DOHH2 (cell line): ENCODE data around the gene PTPRK.

Experiments
- H3F3A ChIP-seq: fragments of 200-600 bp; sonication (generic), shearing (Covaris generic); 2 replicates; pipeline ENCODE4 v1.6.0; 2016; ENCODE audit warnings: antibody characterized with exemption, mild to moderate bottlenecking; ENCODE audit not compliant: control insufficient read depth, insufficient read depth
- H3K27ac ChIP-seq: fragments of 200-600 bp; sonication (generic); 2 replicates; pipeline ENCODE4 v1.5.1; 2014; ENCODE audit warnings: low read depth, mild to moderate bottlenecking, low read length, moderate library complexity
- H3K27me3 ChIP-seq: fragments of 200-600 bp; sonication (generic); 2 replicates; pipeline ENCODE4 v1.6.1; 2014; ENCODE audit warnings: mild to moderate bottlenecking, low read length, mixed read lengths; ENCODE audit not compliant: control insufficient read depth
- H3K36me3 ChIP-seq: fragments of 200-600 bp; sonication (generic); 2 replicates; pipeline ENCODE4 v1.6.1; 2014; ENCODE audit warnings: mild to moderate bottlenecking, low read length, moderate library complexity, mixed read lengths; ENCODE audit not compliant: control insufficient read depth
- H3K4me1 ChIP-seq: fragments of 200-600 bp; sonication (generic); 2 replicates; pipeline ENCODE4 v1.6.1; 2014; ENCODE audit warnings: mild to moderate bottlenecking, low read length, mixed read lengths; ENCODE audit not compliant: control insufficient read depth
- H3K4me2 ChIP-seq: fragments of 200-600 bp; sonication (generic); 2 replicates; pipeline ENCODE4 v1.6.0; 2014; ENCODE audit warnings: mild to moderate bottlenecking, low read length, moderate library complexity
- H3K4me3 ChIP-seq: fragments of 200-600 bp; sonication (generic); 2 replicates; pipeline ENCODE4 v1.5.1; 2014; ENCODE audit warnings: mild to moderate bottlenecking, low read length, mixed read lengths
- H3K79me2 ChIP-seq: fragments of 200-600 bp; sonication (generic); 2 replicates; pipeline ENCODE4 v1.6.1; 2014; ENCODE audit warnings: mild to moderate bottlenecking, low read length, mixed read lengths; ENCODE audit not compliant: control insufficient read depth
- H3K9me2 ChIP-seq: fragments of 200-600 bp; sonication (generic); replicated peaks from 2 replicates; pipeline ENCODE4 v1.6.1; 2014; ENCODE audit warnings: mild to moderate bottlenecking, low read length, mixed read lengths; ENCODE audit not compliant: control insufficient read depth
- H3K9me3 ChIP-seq: fragments of 200-600 bp; sonication (generic); 2 replicates; pipeline ENCODE4 v1.6.1; 2014; ENCODE audit warnings: antibody characterized with exemption, low read length, mixed read lengths; ENCODE audit not compliant: control insufficient read depth, insufficient read depth
- H4K20me1 ChIP-seq: fragments of 200-600 bp; sonication (generic); 2 replicates; pipeline ENCODE4 v1.6.0; 2014; ENCODE audit warnings: low read depth, mild to moderate bottlenecking, antibody characterized with exemption, low read length, moderate library complexity; ENCODE audit not compliant: control insufficient read depth, insufficient read depth
- CTCF ChIP-seq: fragments of 200-600 bp; sonication (generic); IDR thresholded peaks from one replicate; pipeline ENCODE4 v1.5.1; 2014; ENCODE audit warnings: antibody characterized with exemption, mild to moderate bottlenecking, low read depth, low read length; ENCODE audit not compliant: poor library complexity, severe bottlenecking
- EZH2phosphoT487 ChIP-seq: fragments of 200-600 bp; sonication (generic); IDR thresholded peaks from 2 replicates; pipeline ENCODE4 v1.6.1; 2017; ENCODE audit warnings: borderline replicate concordance, mild to moderate bottlenecking, antibody characterized with exemption, low read length, moderate library complexity, mixed read lengths

Gene PTPRK

GRCh38 chr6:128558924-128559323 lies 38.5 kb upstream of the PTPRK start:
- Histone ChIP-seq H3K4me2 (no peak overlapping the region), H4K20me1 (no peaks in the 10 kb centered on the region), H3K36me3 (no peaks in the 10 kb centered on the region), H3K27me3 (no peaks in the 10 kb centered on the region), H3K9me3 (no peaks in the 10 kb centered on the region), H3F3A (no peaks in the 10 kb centered on the region), H3K4me1 (no peaks in the 10 kb centered on the region), H3K9me2 (no peaks in the 10 kb centered on the region; the same call in 1 of the 2 replicates), H3K4me3 (no peak overlapping the region), H3K79me2 (no peaks in the 10 kb centered on the region), H3K27ac (no peak overlapping the region)
- TF ChIP-seq EZH2phosphoT487 (no peak), CTCF (no peak)

- Histone ChIP-seq H3K4me3 (no peak overlapping the region), H3K9me3 (no peaks in the 10 kb centered on the region), H3K27ac (no peak overlapping the region), H3K4me1 (no peaks in the 10 kb centered on the region), H3K27me3 (no peaks in the 10 kb centered on the region), H3K79me2 (no peaks in the 10 kb centered on the region), H4K20me1 (no peaks in the 10 kb centered on the region), H3K9me2 (no peaks in the 10 kb centered on the region; the same call in 1 of the 2 replicates), H3K4me2 (no peak overlapping the region), H3K36me3 (no peaks in the 10 kb centered on the region), H3F3A (no peaks in the 10 kb centered on the region)
- TF ChIP-seq EZH2phosphoT487 (no peak), CTCF (no peak)
These were observed 37.6 kb upstream of the PTPRK start for GRCh38 chr6:128558021-128558420.

GRCh38 chr6:128557081-128557480 lies 36.7 kb upstream of the PTPRK start:
- no peak overlapping the region for H3K27ac ChIP-seq
- no peaks in the 10 kb centered on the region for H3K27me3 ChIP-seq
- H3K79me2 ChIP-seq: no peaks in the 10 kb centered on the region
- H3K4me3 ChIP-seq: no peak overlapping the region
- H3K9me3 ChIP-seq: no peaks in the 10 kb centered on the region
- no peaks in the 10 kb centered on the region for H3F3A ChIP-seq
- H3K36me3 ChIP-seq: no peaks in the 10 kb centered on the region
- H3K4me1 ChIP-seq: no peaks in the 10 kb centered on the region
- no peak for TF ChIP-seq EZH2phosphoT487
- TF ChIP-seq CTCF: no peak
- H3K4me2 ChIP-seq: no peak overlapping the region
- H4K20me1 ChIP-seq: no peaks in the 10 kb centered on the region
- H3K9me2 ChIP-seq: no peaks in the 10 kb centered on the region; the same call in 1 of the 2 replicates
